Measurements from ENCODE around the gene NTN5. TPM values are rescaled to one million over a fixed set of nuclear protein-coding genes. Genes with fewer than 3 reads are reported as not detected.

The NTN5 gene
- total and polyA plus RNA-seq, 9 of the 15 experiments (the other 6 are each of a cell fraction or from before 2014, with no cell fraction given), result not detected

GRCh38 chr19:48637948-48638830, 34.6 kb downstream of the NTN5 start (continued):
- TF ChIP-seq, protein P1, sequence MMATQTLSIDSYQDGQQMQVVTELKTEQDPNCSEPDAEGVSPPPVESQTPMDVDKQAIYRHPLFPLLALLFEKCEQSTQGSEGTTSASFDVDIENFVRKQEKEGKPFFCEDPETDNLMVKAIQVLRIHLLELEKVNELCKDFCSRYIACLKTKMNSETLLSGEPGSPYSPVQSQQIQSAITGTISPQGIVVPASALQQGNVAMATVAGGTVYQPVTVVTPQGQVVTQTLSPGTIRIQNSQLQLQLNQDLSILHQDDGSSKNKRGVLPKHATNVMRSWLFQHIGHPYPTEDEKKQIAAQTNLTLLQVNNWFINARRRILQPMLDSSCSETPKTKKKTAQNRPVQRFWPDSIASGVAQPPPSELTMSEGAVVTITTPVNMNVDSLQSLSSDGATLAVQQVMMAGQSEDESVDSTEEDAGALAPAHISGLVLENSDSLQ (IDR thresholded peaks at IDR 0.05), result peak; percentile 30; the same call in 1 of the 2 replicates
- TF ChIP-seq, protein P2, sequence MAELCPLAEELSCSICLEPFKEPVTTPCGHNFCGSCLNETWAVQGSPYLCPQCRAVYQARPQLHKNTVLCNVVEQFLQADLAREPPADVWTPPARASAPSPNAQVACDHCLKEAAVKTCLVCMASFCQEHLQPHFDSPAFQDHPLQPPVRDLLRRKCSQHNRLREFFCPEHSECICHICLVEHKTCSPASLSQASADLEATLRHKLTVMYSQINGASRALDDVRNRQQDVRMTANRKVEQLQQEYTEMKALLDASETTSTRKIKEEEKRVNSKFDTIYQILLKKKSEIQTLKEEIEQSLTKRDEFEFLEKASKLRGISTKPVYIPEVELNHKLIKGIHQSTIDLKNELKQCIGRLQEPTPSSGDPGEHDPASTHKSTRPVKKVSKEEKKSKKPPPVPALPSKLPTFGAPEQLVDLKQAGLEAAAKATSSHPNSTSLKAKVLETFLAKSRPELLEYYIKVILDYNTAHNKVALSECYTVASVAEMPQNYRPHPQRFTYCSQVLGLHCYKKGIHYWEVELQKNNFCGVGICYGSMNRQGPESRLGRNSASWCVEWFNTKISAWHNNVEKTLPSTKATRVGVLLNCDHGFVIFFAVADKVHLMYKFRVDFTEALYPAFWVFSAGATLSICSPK (IDR thresholded peaks at IDR 0.05; ENCODE audit: borderline replicate concordance), result peak; percentile 89; the same call in 1 of the 2 replicates
- TF ChIP-seq, protein P3, sequence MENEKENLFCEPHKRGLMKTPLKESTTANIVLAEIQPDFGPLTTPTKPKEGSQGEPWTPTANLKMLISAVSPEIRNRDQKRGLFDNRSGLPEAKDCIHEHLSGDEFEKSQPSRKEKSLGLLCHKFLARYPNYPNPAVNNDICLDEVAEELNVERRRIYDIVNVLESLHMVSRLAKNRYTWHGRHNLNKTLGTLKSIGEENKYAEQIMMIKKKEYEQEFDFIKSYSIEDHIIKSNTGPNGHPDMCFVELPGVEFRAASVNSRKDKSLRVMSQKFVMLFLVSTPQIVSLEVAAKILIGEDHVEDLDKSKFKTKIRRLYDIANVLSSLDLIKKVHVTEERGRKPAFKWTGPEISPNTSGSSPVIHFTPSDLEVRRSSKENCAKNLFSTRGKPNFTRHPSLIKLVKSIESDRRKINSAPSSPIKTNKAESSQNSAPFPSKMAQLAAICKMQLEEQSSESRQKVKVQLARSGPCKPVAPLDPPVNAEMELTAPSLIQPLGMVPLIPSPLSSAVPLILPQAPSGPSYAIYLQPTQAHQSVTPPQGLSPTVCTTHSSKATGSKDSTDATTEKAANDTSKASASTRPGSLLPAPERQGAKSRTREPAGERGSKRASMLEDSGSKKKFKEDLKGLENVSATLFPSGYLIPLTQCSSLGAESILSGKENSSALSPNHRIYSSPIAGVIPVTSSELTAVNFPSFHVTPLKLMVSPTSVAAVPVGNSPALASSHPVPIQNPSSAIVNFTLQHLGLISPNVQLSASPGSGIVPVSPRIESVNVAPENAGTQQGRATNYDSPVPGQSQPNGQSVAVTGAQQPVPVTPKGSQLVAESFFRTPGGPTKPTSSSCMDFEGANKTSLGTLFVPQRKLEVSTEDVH (IDR thresholded peaks at IDR 0.05; ENCODE audit: low read depth, partially characterized antibody), result peak; percentile 65
- TF ChIP-seq ETV5 (CRISPR knock-in tag; IDR thresholded peaks at IDR 0.05; ENCODE audit: low read depth), result 0 out of 2 replicates have a peak, but pooled peaks have one; percentile 27
- TF ChIP-seq RNF2 (IDR thresholded peaks at IDR 0.05), result peak; percentile 63
- TF ChIP-seq HDAC1 (IDR thresholded peaks at IDR 0.05), result peak in 1 of 2 experiments; percentile 5; a peak in 1 of 4 replicates
- 0 out of 2 replicates have a peak, but pooled peaks have one; percentile 22 for TF ChIP-seq OTX1 (CRISPR knock-in tag; IDR thresholded peaks at IDR 0.05)
- peak; percentile 76 for TF ChIP-seq DPF2 (IDR thresholded peaks at IDR 0.05)
- TF ChIP-seq MLLT1 (IDR thresholded peaks at IDR 0.05), result peak; percentile 71 to 83; a peak in 3 of 4 replicates
- TF ChIP-seq, protein P4, sequence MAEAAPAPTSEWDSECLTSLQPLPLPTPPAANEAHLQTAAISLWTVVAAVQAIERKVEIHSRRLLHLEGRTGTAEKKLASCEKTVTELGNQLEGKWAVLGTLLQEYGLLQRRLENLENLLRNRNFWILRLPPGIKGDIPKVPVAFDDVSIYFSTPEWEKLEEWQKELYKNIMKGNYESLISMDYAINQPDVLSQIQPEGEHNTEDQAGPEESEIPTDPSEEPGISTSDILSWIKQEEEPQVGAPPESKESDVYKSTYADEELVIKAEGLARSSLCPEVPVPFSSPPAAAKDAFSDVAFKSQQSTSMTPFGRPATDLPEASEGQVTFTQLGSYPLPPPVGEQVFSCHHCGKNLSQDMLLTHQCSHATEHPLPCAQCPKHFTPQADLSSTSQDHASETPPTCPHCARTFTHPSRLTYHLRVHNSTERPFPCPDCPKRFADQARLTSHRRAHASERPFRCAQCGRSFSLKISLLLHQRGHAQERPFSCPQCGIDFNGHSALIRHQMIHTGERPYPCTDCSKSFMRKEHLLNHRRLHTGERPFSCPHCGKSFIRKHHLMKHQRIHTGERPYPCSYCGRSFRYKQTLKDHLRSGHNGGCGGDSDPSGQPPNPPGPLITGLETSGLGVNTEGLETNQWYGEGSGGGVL (CRISPR knock-in tag; IDR thresholded peaks at IDR 0.05), result no peak
- TF ChIP-seq POLR2A (conservative IDR thresholded peaks at IDR 0.05), result peak; percentile 60; the same call in 1 of the 2 replicates
- TF ChIP-seq, protein P5, sequence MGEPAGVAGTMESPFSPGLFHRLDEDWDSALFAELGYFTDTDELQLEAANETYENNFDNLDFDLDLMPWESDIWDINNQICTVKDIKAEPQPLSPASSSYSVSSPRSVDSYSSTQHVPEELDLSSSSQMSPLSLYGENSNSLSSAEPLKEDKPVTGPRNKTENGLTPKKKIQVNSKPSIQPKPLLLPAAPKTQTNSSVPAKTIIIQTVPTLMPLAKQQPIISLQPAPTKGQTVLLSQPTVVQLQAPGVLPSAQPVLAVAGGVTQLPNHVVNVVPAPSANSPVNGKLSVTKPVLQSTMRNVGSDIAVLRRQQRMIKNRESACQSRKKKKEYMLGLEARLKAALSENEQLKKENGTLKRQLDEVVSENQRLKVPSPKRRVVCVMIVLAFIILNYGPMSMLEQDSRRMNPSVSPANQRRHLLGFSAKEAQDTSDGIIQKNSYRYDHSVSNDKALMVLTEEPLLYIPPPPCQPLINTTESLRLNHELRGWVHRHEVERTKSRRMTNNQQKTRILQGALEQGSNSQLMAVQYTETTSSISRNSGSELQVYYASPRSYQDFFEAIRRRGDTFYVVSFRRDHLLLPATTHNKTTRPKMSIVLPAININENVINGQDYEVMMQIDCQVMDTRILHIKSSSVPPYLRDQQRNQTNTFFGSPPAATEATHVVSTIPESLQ (CRISPR knock-in tag; IDR thresholded peaks at IDR 0.05), result no peak
- TF ChIP-seq PHF21A (IDR thresholded peaks at IDR 0.05; ENCODE audit: borderline replicate concordance, low read depth), result peak; percentile 100
- TF ChIP-seq CTBP1 (IDR thresholded peaks at IDR 0.05; ENCODE audit: borderline replicate concordance), result no peak
- TF ChIP-seq ZC3H11A (IDR thresholded peaks at IDR 0.05; ENCODE audit: low read depth, low read length), result no peak
